Embryonic facial prominence (tissue), 1 donor: Measurements from ENCODE around the gene ARMC9.
"Not testable (repeated sequence)": the region's sequence is repeated elsewhere in the genome, so short reads cannot be mapped to it uniquely, and the experiment has no call there.

Experiments
- DNase-seq: peaks from one replicate; pipeline ENCODE4 v3.0.0-alpha.2; 2016; ENCODE audit errors: extremely low spot score

ARMC9 gene

GRCh38 chr2:231337807-231338759 lies 139.7 kb downstream of the ARMC9 start:
- no peak for DNase-seq

GRCh38 chr2:231339316-231339715 lies 140.9 kb downstream of the ARMC9 start:
- DNase-seq = no peak

- no peak for DNase-seq
Observed at GRCh38 chr2:231341100-231341499, 142.7 kb downstream of the ARMC9 start.

GRCh38 chr2:231342061-231342711 lies 143.8 kb downstream of the ARMC9 start:
- DNase-seq = no peak

- no peak for DNase-seq
Observed at GRCh38 chr2:231343006-231343710, 144.7 kb downstream of the ARMC9 start.

- DNase-seq = no peak
Observed at GRCh38 chr2:231343988-231344387, 145.6 kb downstream of the ARMC9 start.

GRCh38 chr2:231344851-231345250 lies 146.4 kb downstream of the ARMC9 start:
- DNase-seq = no peak

GRCh38 chr2:231347081-231347480 lies 148.7 kb downstream of the ARMC9 start:
- DNase-seq = no peak

GRCh38 chr2:231347638-231348037 lies 149.2 kb downstream of the ARMC9 start:
- DNase-seq = no peak

- no peak for DNase-seq
Observed at GRCh38 chr2:231348173-231348572, 149.7 kb downstream of the ARMC9 start.

GRCh38 chr2:231348704-231349373 lies 150.4 kb downstream of the ARMC9 start:
- DNase-seq = no peak

GRCh38 chr2:231349374-231349735 lies 150.9 kb downstream of the ARMC9 start:
- DNase-seq = not testable (repeated sequence)

GRCh38 chr2:231351648-231352047 lies 153.2 kb downstream of the ARMC9 start:
- DNase-seq = no peak

GRCh38 chr2:231353469-231353868 lies 155.0 kb downstream of the ARMC9 start:
- no peak for DNase-seq

- no peak for DNase-seq
Observed at GRCh38 chr2:231355508-231356465, 157.4 kb downstream of the ARMC9 start.

- no peak for DNase-seq
Observed at GRCh38 chr2:231356466-231356844, 158.0 kb downstream of the ARMC9 start.

- no peak for DNase-seq
Observed at GRCh38 chr2:231357048-231357447, 158.6 kb downstream of the ARMC9 start.

- DNase-seq = no peak
Observed at GRCh38 chr2:231357931-231358330, 159.5 kb downstream of the ARMC9 start.

- no peak for DNase-seq
Observed at GRCh38 chr2:231359441-231359840, 161.0 kb downstream of the ARMC9 start.

GRCh38 chr2:231359948-231360347 lies 161.5 kb downstream of the ARMC9 start:
- DNase-seq = no peak

GRCh38 chr2:231360401-231360800 lies 162.0 kb downstream of the ARMC9 start:
- DNase-seq = no peak
